ENCODE data around the gene CEACAM19. TPM values are rescaled to one million over a fixed set of nuclear protein-coding genes. Genes with fewer than 3 reads are reported as not detected.
A peak's percentile ranks its signal among the peaks of the same experiment; 100 is the strongest.

The CEACAM19 gene
- total and polyA plus RNA-seq, 2 of the 13 experiments (the other 11 are each of a cell fraction or from before 2014, with no cell fraction given), result 1.3 to 4.0 TPM

DNA sequence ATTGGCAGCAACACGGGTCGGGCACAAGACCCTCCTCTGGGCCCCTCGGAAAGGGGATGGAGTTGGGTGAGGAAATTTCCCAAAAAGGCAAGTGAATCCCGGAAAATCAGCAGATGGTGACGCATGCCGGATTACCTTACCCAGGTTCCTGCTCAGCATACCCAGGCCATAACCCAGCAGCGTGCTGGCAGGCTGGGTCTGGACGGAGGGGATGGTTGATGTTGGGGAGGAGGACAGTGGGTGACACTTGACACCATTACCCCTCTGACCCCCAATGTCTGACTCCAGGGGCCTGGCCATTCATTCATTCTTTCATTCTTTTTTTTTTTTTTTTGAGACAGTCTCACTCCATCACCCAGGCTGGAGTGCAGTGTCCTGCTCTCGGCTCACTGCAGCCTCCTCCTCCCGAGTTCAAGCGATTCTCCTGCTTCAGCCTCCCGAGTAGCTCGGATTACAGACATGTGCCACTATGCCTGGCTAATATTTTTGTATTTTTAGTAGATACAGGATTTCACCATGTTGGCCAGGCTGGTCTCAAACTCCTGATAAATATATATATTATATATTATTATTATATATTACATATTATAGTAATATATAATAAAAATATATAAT, 26.8 kb upstream of the CEACAM19 start (continued):
- TF ChIP-seq, protein P1, sequence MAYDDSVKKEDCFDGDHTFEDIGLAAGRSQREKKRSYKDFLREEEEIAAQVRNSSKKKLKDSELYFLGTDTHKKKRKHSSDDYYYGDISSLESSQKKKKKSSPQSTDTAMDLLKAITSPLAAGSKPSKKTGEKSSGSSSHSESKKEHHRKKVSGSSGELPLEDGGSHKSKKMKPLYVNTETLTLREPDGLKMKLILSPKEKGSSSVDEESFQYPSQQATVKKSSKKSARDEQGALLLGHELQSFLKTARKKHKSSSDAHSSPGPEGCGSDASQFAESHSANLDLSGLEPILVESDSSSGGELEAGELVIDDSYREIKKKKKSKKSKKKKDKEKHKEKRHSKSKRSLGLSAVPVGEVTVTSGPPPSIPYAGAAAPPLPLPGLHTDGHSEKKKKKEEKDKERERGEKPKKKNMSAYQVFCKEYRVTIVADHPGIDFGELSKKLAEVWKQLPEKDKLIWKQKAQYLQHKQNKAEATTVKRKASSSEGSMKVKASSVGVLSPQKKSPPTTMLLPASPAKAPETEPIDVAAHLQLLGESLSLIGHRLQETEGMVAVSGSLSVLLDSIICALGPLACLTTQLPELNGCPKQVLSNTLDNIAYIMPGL (CRISPR knock-in tag; IDR thresholded peaks at IDR 0.05; ENCODE audit: borderline replicate concordance in 1 of 2, low read depth in 1 of 2), result no peak
- TF ChIP-seq ZNF616 (CRISPR knock-in tag; IDR thresholded peaks at IDR 0.05; ENCODE audit: low read depth), result no peak
- no peak for TF ChIP-seq RNF2 (conservative IDR thresholded peaks at IDR 0.05; ENCODE audit: low read depth)
- no peak for TF ChIP-seq FOXK2 (IDR thresholded peaks at IDR 0.05)
- TF ChIP-seq, protein P2, sequence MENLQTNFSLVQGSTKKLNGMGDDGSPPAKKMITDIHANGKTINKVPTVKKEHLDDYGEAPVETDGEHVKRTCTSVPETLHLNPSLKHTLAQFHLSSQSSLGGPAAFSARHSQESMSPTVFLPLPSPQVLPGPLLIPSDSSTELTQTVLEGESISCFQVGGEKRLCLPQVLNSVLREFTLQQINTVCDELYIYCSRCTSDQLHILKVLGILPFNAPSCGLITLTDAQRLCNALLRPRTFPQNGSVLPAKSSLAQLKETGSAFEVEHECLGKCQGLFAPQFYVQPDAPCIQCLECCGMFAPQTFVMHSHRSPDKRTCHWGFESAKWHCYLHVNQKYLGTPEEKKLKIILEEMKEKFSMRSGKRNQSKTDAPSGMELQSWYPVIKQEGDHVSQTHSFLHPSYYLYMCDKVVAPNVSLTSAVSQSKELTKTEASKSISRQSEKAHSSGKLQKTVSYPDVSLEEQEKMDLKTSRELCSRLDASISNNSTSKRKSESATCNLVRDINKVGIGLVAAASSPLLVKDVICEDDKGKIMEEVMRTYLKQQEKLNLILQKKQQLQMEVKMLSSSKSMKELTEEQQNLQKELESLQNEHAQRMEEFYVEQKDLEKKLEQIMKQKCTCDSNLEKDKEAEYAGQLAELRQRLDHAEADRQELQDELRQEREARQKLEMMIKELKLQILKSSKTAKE (CRISPR knock-in tag; IDR thresholded peaks at IDR 0.05; ENCODE audit: borderline replicate concordance), result no peak
- TF ChIP-seq HNRNPK (IDR thresholded peaks at IDR 0.05; ENCODE audit: low read depth, low read length, poor library complexity, severe bottlenecking), result no peak
- TF ChIP-seq, protein P3, sequence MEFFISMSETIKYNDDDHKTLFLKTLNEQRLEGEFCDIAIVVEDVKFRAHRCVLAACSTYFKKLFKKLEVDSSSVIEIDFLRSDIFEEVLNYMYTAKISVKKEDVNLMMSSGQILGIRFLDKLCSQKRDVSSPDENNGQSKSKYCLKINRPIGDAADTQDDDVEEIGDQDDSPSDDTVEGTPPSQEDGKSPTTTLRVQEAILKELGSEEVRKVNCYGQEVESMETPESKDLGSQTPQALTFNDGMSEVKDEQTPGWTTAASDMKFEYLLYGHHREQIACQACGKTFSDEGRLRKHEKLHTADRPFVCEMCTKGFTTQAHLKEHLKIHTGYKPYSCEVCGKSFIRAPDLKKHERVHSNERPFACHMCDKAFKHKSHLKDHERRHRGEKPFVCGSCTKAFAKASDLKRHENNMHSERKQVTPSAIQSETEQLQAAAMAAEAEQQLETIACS (CRISPR knock-in tag; IDR thresholded peaks at IDR 0.05), result no peak
- no peak for TF ChIP-seq ZNF530 (CRISPR knock-in tag; IDR thresholded peaks at IDR 0.05; ENCODE audit: low read depth)
- no peak for TF ChIP-seq PLRG1 (conservative IDR thresholded peaks at IDR 0.05)
- no peak for TF ChIP-seq RARG (CRISPR knock-in tag; IDR thresholded peaks at IDR 0.05; ENCODE audit: low read depth)
- no peak for TF ChIP-seq SSRP1 (CRISPR knock-in tag; IDR thresholded peaks at IDR 0.05)
- TF ChIP-seq SAP130 (CRISPR knock-in tag; IDR thresholded peaks at IDR 0.05; ENCODE audit: low read depth), result 0 out of 2 replicates have a peak, but pooled peaks have one; percentile 5
- TF ChIP-seq, protein P4, sequence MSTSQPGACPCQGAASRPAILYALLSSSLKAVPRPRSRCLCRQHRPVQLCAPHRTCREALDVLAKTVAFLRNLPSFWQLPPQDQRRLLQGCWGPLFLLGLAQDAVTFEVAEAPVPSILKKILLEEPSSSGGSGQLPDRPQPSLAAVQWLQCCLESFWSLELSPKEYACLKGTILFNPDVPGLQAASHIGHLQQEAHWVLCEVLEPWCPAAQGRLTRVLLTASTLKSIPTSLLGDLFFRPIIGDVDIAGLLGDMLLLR (CRISPR knock-in tag; IDR thresholded peaks at IDR 0.05), result no peak
- TF ChIP-seq, protein P5, sequence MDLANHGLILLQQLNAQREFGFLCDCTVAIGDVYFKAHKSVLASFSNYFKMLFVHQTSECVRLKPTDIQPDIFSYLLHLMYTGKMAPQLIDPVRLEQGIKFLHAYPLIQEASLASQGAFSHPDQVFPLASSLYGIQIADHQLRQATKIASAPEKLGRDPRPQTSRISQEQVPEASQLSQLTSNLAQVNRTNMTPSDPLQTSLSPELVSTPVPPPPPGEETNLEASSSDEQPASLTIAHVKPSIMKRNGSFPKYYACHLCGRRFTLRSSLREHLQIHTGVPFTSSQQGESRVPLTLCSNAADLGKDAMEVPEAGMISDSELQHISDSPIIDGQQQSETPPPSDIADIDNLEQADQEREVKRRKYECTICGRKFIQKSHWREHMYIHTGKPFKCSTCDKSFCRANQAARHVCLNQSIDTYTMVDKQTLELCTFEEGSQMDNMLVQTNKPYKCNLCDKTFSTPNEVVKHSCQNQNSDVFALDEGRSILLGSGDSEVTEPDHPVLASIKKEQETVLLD (CRISPR knock-in tag; IDR thresholded peaks at IDR 0.05; ENCODE audit: low read depth), result no peak
- no peak for TF ChIP-seq SMAD3 (CRISPR knock-in tag; IDR thresholded peaks at IDR 0.05)
- TF ChIP-seq CREM (IDR thresholded peaks at IDR 0.05), result 0 out of 2 replicates have a peak, but pooled peaks have one; percentile 13
- TF ChIP-seq CREM (CRISPR knock-in tag; IDR thresholded peaks at IDR 0.05), result no peak
- TF ChIP-seq, protein P6, sequence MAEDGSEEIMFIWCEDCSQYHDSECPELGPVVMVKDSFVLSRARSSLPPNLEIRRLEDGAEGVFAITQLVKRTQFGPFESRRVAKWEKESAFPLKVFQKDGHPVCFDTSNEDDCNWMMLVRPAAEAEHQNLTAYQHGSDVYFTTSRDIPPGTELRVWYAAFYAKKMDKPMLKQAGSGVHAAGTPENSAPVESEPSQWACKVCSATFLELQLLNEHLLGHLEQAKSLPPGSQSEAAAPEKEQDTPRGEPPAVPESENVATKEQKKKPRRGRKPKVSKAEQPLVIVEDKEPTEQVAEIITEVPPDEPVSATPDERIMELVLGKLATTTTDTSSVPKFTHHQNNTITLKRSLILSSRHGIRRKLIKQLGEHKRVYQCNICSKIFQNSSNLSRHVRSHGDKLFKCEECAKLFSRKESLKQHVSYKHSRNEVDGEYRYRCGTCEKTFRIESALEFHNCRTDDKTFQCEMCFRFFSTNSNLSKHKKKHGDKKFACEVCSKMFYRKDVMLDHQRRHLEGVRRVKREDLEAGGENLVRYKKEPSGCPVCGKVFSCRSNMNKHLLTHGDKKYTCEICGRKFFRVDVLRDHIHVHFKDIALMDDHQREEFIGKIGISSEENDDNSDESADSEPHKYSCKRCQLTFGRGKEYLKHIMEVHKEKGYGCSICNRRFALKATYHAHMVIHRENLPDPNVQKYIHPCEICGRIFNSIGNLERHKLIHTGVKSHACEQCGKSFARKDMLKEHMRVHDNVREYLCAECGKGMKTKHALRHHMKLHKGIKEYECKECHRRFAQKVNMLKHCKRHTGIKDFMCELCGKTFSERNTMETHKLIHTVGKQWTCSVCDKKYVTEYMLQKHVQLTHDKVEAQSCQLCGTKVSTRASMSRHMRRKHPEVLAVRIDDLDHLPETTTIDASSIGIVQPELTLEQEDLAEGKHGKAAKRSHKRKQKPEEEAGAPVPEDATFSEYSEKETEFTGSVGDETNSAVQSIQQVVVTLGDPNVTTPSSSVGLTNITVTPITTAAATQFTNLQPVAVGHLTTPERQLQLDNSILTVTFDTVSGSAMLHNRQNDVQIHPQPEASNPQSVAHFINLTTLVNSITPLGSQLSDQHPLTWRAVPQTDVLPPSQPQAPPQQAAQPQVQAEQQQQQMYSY (CRISPR knock-in tag; IDR thresholded peaks at IDR 0.05), result no peak
- no peak for TF ChIP-seq ZNF160 (CRISPR knock-in tag; IDR thresholded peaks at IDR 0.05)
- no peak for TF ChIP-seq NFATC3 (CRISPR knock-in tag; IDR thresholded peaks at IDR 0.05)
